ENCODE results near the gene PSTPIP1. TPM values are rescaled to one million over a fixed set of nuclear protein-coding genes. Genes with fewer than 3 reads are reported as not detected.

Gene PSTPIP1
- polyA plus RNA-seq, 1 donor from 2014 or later, result not detected

- TF ChIP-seq MXI1 (conservative IDR thresholded peaks at IDR 0.05; ENCODE audit: poor library complexity, severe bottlenecking) (no peak), POLR2AphosphoS5 (IDR thresholded peaks at IDR 0.05) (no peak), SMC3 (conservative IDR thresholded peaks at IDR 0.05; ENCODE audit: poor library complexity) (no peak), RAD21 (conservative IDR thresholded peaks at IDR 0.05) (no peak), EP300 (conservative IDR thresholded peaks at IDR 0.05; ENCODE audit: poor library complexity, severe bottlenecking) (no peak), TAF1 (IDR thresholded peaks at IDR 0.05; ENCODE audit: low read depth) (no peak), EZH2 (IDR thresholded peaks at IDR 0.05; ENCODE audit: borderline replicate concordance, insufficient read depth, low read length, poor library complexity, severe bottlenecking) (no peak)
- TF ChIP-seq, protein P1, sequence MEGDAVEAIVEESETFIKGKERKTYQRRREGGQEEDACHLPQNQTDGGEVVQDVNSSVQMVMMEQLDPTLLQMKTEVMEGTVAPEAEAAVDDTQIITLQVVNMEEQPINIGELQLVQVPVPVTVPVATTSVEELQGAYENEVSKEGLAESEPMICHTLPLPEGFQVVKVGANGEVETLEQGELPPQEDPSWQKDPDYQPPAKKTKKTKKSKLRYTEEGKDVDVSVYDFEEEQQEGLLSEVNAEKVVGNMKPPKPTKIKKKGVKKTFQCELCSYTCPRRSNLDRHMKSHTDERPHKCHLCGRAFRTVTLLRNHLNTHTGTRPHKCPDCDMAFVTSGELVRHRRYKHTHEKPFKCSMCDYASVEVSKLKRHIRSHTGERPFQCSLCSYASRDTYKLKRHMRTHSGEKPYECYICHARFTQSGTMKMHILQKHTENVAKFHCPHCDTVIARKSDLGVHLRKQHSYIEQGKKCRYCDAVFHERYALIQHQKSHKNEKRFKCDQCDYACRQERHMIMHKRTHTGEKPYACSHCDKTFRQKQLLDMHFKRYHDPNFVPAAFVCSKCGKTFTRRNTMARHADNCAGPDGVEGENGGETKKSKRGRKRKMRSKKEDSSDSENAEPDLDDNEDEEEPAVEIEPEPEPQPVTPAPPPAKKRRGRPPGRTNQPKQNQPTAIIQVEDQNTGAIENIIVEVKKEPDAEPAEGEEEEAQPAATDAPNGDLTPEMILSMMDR (IDR thresholded peaks at IDR 0.05; ENCODE audit: poor library complexity, severe bottlenecking), result no peak
- TF ChIP-seq, protein P2, sequence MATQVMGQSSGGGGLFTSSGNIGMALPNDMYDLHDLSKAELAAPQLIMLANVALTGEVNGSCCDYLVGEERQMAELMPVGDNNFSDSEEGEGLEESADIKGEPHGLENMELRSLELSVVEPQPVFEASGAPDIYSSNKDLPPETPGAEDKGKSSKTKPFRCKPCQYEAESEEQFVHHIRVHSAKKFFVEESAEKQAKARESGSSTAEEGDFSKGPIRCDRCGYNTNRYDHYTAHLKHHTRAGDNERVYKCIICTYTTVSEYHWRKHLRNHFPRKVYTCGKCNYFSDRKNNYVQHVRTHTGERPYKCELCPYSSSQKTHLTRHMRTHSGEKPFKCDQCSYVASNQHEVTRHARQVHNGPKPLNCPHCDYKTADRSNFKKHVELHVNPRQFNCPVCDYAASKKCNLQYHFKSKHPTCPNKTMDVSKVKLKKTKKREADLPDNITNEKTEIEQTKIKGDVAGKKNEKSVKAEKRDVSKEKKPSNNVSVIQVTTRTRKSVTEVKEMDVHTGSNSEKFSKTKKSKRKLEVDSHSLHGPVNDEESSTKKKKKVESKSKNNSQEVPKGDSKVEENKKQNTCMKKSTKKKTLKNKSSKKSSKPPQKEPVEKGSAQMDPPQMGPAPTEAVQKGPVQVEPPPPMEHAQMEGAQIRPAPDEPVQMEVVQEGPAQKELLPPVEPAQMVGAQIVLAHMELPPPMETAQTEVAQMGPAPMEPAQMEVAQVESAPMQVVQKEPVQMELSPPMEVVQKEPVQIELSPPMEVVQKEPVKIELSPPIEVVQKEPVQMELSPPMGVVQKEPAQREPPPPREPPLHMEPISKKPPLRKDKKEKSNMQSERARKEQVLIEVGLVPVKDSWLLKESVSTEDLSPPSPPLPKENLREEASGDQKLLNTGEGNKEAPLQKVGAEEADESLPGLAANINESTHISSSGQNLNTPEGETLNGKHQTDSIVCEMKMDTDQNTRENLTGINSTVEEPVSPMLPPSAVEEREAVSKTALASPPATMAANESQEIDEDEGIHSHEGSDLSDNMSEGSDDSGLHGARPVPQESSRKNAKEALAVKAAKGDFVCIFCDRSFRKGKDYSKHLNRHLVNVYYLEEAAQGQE (IDR thresholded peaks at IDR 0.05; ENCODE audit: borderline replicate concordance), result no peak
Observed at GRCh38 chr15:76996076-76996525, 1.2 kb downstream of the PSTPIP1 start.

DNA sequence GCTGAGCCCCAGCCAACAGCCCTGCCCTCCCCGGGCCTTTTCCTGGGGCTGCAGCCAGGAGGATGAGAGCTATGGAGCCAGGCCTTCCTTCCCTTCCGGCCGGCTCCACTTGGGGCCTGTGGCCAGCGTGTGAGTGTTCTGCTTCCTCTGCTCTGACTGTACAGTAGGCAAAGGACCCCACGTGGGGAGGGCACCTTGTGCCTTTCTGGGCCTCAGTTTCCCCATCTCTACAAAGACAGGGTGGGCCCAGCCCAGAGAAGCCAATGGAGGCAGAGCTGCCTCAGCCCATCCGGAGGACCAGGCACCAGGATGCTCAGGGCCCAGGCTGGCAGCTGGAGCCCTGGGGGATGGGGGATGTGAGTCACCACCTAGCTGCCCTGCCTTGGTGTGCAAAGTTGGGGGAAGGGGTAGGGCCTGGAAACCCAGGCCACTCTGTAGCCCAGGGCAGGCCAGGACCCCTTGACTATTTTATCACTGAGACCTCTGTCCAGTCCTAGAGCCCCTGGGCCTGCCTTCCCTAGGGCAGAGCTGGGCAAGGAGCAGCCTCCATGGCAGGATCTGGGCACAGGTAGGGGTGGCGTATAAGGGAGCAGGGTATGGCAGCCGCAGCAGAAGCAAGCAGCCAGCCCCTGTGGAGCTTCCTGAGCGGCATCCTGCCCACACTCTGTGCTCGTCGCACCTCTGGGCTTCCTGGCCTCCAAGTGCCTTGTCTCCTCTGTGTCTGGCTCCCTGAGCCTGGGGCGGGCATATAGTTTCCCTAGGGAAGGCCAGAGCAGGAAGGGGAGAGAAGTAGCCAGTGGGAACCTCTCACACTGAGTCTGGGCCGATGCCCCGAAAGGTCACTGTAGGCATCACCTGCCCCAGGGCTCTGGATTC lies 1.8 kb downstream of the PSTPIP1 start:
- no peaks in the 10 kb centered on the region for H3K9me3 ChIP-seq (ENCODE audit: low read length)
- no peaks in the 10 kb centered on the region for H3K79me2 ChIP-seq (replicated peaks; ENCODE audit: insufficient read depth, low read length)
- no peaks in the 10 kb centered on the region for H3F3A ChIP-seq (ENCODE audit: insufficient read depth, low read length, poor library complexity, severe bottlenecking)
- TF ChIP-seq EP300 (conservative IDR thresholded peaks at IDR 0.05; ENCODE audit: poor library complexity, severe bottlenecking) (no peak), EZH2 (IDR thresholded peaks at IDR 0.05; ENCODE audit: borderline replicate concordance, insufficient read depth, low read length, poor library complexity, severe bottlenecking) (no peak), TAF1 (IDR thresholded peaks at IDR 0.05; ENCODE audit: low read depth) (no peak), MXI1 (conservative IDR thresholded peaks at IDR 0.05; ENCODE audit: poor library complexity, severe bottlenecking) (no peak), SMC3 (conservative IDR thresholded peaks at IDR 0.05; ENCODE audit: poor library complexity) (no peak)
- TF ChIP-seq, protein P2 (IDR thresholded peaks at IDR 0.05; ENCODE audit: borderline replicate concordance), result no peak
- TF ChIP-seq, protein P1 (IDR thresholded peaks at IDR 0.05; ENCODE audit: poor library complexity, severe bottlenecking), result no peak
- no peak overlapping the region for H3K4me3 ChIP-seq (ENCODE audit: low read length)
- H3K9ac ChIP-seq (ENCODE audit: low read length), result no peak overlapping the region
- no peak overlapping the region for H3K27ac ChIP-seq (ENCODE audit: low read length)
- no peaks in the 10 kb centered on the region for H3K27me3 ChIP-seq (ENCODE audit: insufficient read depth, low read depth, low read length)
- no peak overlapping the region for H2AFZ ChIP-seq (ENCODE audit: low read depth, low read length)
- no peaks in the 10 kb centered on the region for H3K36me3 ChIP-seq (ENCODE audit: insufficient read depth, low read length)
- H4K20me1 ChIP-seq (ENCODE audit: insufficient read depth), result no peaks in the 10 kb centered on the region
- no peaks in the 10 kb centered on the region for H3K9me2 ChIP-seq (ENCODE audit: insufficient read depth, low read length)
- no peak overlapping the region for H3K4me2 ChIP-seq (ENCODE audit: low read length)

More at GRCh38 chr15:76996076-76996525, 1.2 kb downstream of the PSTPIP1 start:
- Histone ChIP-seq H3K4me3 (ENCODE audit: low read length) (no peak overlapping the region), H2AFZ (ENCODE audit: low read depth, low read length) (no peak overlapping the region), H3K36me3 (ENCODE audit: insufficient read depth, low read length) (no peaks in the 10 kb centered on the region), H3F3A (ENCODE audit: insufficient read depth, low read length, poor library complexity, severe bottlenecking) (no peaks in the 10 kb centered on the region), H3K9ac (ENCODE audit: low read length) (no peak overlapping the region), H4K20me1 (ENCODE audit: insufficient read depth) (no peaks in the 10 kb centered on the region), H3K4me2 (ENCODE audit: low read length) (no peak overlapping the region), H3K9me2 (ENCODE audit: insufficient read depth, low read length) (no peaks in the 10 kb centered on the region), H3K27me3 (ENCODE audit: insufficient read depth, low read depth, low read length) (no peaks in the 10 kb centered on the region), H3K27ac (ENCODE audit: low read length) (no peak overlapping the region), H3K9me3 (ENCODE audit: low read length) (no peaks in the 10 kb centered on the region), H3K79me2 (replicated peaks; ENCODE audit: insufficient read depth, low read length) (no peaks in the 10 kb centered on the region)

Data from neural cell (in vitro differentiated cells).